HG03064 (cell line): ENCODE data around the gene GLRA2.

Experiments used
- ATAC-seq: cut with Tn5 transposase; IDR thresholded peaks from one replicate; pipeline ENCODE4 v1.9.1; 2021; ENCODE audit warnings: low read depth; ENCODE audit not compliant: unreplicated experiment

The GLRA2 gene

DNA sequence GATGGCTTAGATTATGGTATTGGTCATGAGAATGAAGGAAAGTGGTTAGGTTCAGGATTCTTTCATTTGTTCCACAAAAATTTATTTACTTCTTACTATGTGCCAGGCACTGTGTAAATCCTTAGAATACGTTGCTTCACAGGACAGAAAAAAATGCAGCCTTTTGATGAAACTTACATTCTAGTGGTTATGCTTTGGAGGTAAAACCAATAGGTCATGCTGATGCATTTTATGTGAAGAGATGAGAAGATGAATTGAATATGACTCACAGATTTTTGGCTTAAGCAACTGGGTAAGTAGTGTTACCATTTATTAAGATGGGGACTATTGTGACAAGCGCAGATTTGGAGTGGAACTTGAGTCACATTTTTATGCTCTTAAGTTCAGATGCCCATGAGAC is 165.3 kb downstream of the GLRA2 start:
- ATAC-seq = no peak

GRCh38 chrX:14697451-14697850 is 168.1 kb downstream of the GLRA2 start:
- no peak for ATAC-seq

DNA sequence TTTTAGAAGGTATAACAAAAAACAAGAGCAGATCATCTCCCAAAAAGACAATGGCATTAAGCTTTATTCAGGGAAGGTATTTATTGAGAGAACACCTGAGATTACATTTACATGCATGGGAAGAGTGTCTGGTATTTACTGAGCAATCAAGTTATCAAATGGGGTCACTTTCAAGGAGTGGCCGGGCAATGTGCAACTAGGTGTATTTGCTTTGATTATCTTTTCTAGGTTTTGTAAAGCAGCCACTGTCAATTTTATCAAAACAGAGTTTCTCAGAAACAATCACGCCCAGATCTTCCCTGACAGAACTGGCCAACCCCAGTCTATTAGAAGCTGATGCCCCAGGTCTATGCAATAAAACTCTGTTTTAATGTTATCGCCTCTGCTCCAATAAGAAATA is 169.5 kb downstream of the GLRA2 start:
- no peak for ATAC-seq

DNA sequence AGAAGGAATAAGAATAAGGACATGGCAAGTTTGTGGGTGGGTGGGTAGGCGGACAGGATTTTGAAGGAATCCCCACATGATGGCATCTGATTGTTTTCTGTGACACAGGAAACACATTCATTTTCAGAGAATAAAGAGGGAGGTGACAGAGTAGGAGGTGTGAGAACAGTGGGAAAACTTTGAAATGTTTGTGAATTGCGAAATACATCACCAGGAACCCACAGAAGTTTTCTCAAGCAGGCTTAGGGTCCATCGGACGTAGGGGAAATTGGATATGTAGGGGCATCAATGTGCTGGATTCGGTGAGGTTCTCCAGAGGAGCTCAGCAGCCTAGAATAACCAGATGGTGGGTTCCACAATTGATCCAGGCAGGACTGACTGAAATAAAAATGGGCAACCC is 171.6 kb downstream of the GLRA2 start:
- ATAC-seq = no peak

DNA sequence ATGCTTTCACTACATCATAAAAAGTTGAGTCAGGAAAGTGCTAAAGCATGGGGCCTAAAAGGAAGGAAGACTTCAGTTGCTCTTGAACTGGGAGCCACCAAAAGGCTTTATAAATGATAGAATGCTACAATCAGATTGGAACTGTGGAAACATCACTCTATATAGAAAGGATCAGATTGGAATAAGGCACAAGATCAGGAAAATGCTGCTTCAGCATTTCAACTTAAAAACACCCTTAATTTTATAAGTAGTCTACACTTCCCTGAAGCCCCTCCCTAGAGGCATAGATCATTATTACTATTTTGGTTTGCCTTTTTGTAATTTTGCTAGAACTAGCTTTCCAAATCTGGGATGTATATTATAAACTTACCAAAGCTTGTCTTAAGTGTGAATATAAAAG is 172.8 kb downstream of the GLRA2 start:
- ATAC-seq = no peak

- ATAC-seq = no peak
Measured at GRCh38 chrX:14712096-14712495, 182.8 kb downstream of the GLRA2 start.

DNA sequence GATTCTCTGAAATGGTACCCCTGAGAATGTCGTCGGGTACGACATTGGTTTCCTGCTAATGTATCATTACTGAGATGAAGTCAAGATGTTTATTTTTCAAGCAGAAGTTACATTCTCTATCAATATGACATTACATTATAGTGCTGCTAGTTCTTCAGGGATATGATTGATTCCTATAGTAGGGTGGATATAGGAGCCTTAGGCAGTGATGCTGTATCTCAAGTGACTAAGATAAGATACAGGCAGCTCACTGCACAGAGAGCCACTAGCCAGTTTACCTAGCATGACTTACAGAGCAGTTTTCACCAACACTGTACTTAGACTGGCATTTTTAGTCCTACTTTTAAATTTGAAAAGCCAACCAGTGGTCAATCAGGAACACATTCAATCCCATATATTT is 188.6 kb downstream of the GLRA2 start:
- ATAC-seq = no peak

DNA sequence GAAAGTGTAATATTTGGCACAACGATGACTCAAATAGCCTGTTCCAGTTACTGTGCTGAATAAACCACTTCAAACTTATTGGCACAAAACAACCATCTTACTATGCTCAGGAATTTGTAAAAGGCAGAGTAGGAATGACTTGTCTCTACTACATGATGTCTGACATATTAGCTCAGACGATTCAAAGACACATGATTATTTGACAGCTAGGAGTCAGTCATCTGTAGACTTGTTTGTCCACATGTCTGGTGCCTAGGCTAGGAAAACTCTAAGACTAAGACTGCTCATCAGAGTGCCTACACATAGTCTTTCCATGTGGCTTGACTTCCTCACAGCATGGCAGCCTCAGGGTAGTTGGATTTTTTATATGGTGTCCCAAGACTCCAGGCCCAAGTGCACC is 189.1 kb downstream of the GLRA2 start:
- ATAC-seq = no peak

GRCh38 chrX:14729058-14729457 is 199.7 kb downstream of the GLRA2 start:
- ATAC-seq = no peak

GRCh38 chrX:14738643-14739042 is 209.3 kb downstream of the GLRA2 start:
- no peak for ATAC-seq

DNA sequence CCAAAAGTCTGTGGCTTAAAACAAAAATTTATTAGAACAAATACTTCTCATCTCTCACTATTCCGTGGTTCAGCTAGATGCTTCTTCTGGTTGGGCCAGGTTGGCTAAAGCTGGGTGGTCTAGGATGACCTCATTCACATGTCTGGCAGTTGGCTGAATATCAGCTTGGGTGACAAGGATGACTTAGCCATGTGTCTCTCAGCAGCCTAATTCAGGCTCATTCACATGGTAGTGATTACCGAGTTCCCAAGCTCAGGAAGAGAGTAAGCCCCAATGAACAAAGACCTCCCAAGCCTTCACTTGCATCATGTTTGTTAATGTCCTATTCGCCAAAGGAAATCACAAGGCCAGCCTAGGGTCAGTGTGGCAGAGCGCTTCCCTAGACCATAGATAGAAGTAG is 224.1 kb downstream of the GLRA2 start:
- ATAC-seq = no peak

DNA sequence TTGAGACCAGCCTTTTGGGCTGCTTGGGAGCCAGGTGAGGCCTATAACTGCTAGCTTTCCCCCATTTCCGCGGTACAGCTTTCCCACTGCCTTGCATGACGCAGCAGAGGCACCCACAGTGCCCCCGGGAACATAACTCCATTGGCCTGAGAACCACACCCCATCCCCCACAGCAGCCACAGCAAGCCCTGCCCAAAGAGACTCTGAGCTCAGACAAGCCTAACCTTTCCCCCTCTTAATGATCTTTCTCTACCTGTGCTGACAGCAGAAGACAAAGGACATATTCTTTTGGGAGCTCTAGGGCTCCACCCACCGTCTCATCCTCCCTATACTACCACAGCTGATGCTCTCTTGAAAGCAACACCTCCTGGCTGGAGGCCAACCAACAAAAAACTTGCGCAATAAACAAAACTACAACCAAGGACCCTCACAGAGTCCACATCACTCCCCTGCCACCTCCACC is 228.7 kb downstream of the GLRA2 start:
- ATAC-seq = no peak

DNA sequence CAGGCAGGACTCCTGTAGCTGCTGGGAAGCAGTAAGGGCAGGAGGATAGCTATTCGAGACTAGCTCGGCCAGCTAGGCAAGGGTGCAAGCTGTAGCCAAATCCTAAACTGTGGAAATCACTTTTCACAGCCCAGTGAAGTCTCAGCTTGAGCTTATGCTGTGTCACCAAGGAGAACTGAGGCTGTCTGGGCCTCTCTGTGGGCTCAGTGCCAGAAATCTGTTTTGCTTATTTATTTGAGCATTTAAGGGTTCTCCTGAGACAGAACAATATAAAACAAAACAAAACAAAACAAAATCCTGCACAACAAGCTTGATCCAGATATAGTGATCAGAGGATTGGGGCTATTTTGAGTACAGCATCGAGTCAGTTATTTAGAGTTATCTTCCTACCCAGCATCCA is 246.1 kb downstream of the GLRA2 start:
- ATAC-seq = no peak

GRCh38 chrX:14776901-14777300 is 247.6 kb downstream of the GLRA2 start:
- no peak for ATAC-seq

- ATAC-seq = no peak
Measured at GRCh38 chrX:14777525-14777924, 248.2 kb downstream of the GLRA2 start.

DNA sequence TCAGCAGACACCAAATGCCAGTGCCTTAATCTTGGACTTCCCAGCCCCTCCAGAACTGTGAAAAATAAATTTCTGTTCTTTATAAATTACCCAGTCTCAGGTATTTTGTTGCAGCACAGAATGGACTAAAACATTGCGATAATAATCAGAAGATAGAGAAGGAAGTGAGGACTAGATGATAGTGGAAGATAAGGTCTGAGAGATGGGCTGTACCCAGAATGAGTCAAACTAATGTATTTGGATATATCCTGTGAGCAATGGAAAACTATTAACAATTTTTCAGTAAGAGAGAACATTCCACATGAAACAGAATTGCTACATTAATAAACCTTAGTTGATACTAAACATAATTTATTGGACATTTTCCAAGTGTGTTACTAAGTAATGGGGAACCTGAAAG is 250.2 kb downstream of the GLRA2 start:
- no peak for ATAC-seq
